H1 (cell line): ENCODE measurements around the gene ANKRD60. TPM values are rescaled to one million over a fixed set of nuclear protein-coding genes. Genes with fewer than 3 reads are reported as not detected.

Experiments used
- CTCF ChIA-PET: fragments of 300-600 bp; sonication (Branson Sonifier 250); formaldehyde crosslinking; loops from one replicate; lab custom pipeline; 2021; ENCODE audit not compliant: partially characterized antibody; lab: Charles Lee
- POLR2A ChIA-PET: fragments of 300-600 bp; sonication (Branson Sonifier 250); formaldehyde crosslinking; loops from one replicate; lab custom pipeline; 2021; ENCODE audit warnings: inconsistent platforms; ENCODE audit not compliant: partially characterized antibody; lab: Charles Lee
- DNase-seq, 2 experiments: peaks; one replicate each; pipeline versions ENCODE4 v3.0.0 to v3.0.0-alpha.2; 2010 to 2022; ENCODE audit warnings: low spot score in 2 of 2, low read depth in 1 of 2, mixed read lengths in 1 of 2
- FAIRE-seq: peaks from 2 replicates; lab custom pipeline; 2011; peaks lifted over from hg19 to GRCh38; lab: Jason Lieb, UNC
- H2AFZ ChIP-seq: 2 replicates; pipeline ENCODE4 v1.8.1; 2012; ENCODE audit warnings: low read length, inconsistent platforms
- H2AK5ac ChIP-seq: 2 replicates; pipeline ENCODE4 v1.6.1; 2013; ENCODE audit warnings: low read depth, low read length
- H2BK120ac ChIP-seq: replicated peaks from 2 replicates; pipeline ENCODE3; 2013; ENCODE audit warnings: low read depth, low read length, inconsistent platforms
- H2BK12ac ChIP-seq: 2 replicates; pipeline ENCODE4 v1.6.1; 2013; ENCODE audit warnings: low read depth, low read length
- H2BK15ac ChIP-seq: 2 replicates; pipeline ENCODE4 v1.6.1; 2013; ENCODE audit warnings: low read length
- H2BK20ac ChIP-seq: 2 replicates; pipeline ENCODE4 v1.6.1; 2013; ENCODE audit warnings: low read length
- H2BK5ac ChIP-seq: 2 replicates; pipeline ENCODE4 v1.6.1; 2013; ENCODE audit warnings: low read depth, low read length
- H3K14ac ChIP-seq: 2 replicates; pipeline ENCODE4 v1.6.1; 2013; ENCODE audit warnings: inconsistent platforms; ENCODE audit not compliant: insufficient read length
- H3K18ac ChIP-seq: 2 replicates; pipeline ENCODE4 v1.6.1; 2013; ENCODE audit warnings: low read length; ENCODE audit errors: extremely low read depth
- H3K23ac ChIP-seq: 2 replicates; pipeline ENCODE4 v1.6.1; 2013; ENCODE audit warnings: inconsistent platforms; ENCODE audit not compliant: insufficient read length
- H3K23me2 ChIP-seq: 2 replicates; pipeline ENCODE4 v1.6.1; 2013; ENCODE audit warnings: low read depth, low read length
- H3K27ac ChIP-seq: 2 replicates; pipeline ENCODE4 v1.6.1; 2011; ENCODE audit warnings: low read depth, low read length, inconsistent platforms
- H3K27me3 ChIP-seq, 4 experiments: replicated peaks in 1 of 4; 1 replicate in 1 of 4; 2 replicates in 3 of 4; pipeline versions ENCODE4 v1.6.1 to v1.8.1; 2011 to 2013; ENCODE audit warnings: low read length in 3 of 4, mild to moderate bottlenecking in 3 of 4, inconsistent platforms in 2 of 4, mixed read lengths in 2 of 4, moderate library complexity in 1 of 4; ENCODE audit not compliant: control insufficient read depth in 3 of 4, insufficient read depth in 3 of 4; ENCODE audit errors: extremely low read depth in 1 of 4
- H3K36me3 ChIP-seq, 4 experiments: 2 replicates each; pipeline versions ENCODE4 v1.6.1 to v1.8.1; 2011 to 2013; ENCODE audit warnings: mild to moderate bottlenecking in 4 of 4, low read length in 3 of 4, moderate library complexity in 2 of 4, control low read depth in 1 of 4, inconsistent platforms in 1 of 4; ENCODE audit not compliant: insufficient read depth in 4 of 4, control insufficient read depth in 2 of 4
- H3K4ac ChIP-seq: replicated peaks from 2 replicates; pipeline ENCODE3; 2013; ENCODE audit warnings: low read length, low read depth, mixed read lengths, inconsistent platforms; ENCODE audit not compliant: insufficient read length
- H3K4me1 ChIP-seq, 4 experiments: replicated peaks in 1 of 4; 1 replicate in 1 of 4; 2 replicates in 3 of 4; pipeline versions ENCODE4 v1.6.1 to v1.8.1; 2011 to 2013; ENCODE audit warnings: low read length in 3 of 4, inconsistent platforms in 2 of 4, mixed read lengths in 1 of 4; ENCODE audit not compliant: insufficient read depth in 4 of 4, control insufficient read depth in 3 of 4
- H3K4me2 ChIP-seq, 2 experiments: 2 replicates each; pipeline versions ENCODE4 v1.6.1 to v1.8.1; 2011 to 2013; ENCODE audit warnings: low read depth in 2 of 2, low read length in 2 of 2, control low read depth in 1 of 2, inconsistent platforms in 1 of 2, mild to moderate bottlenecking in 1 of 2; ENCODE audit not compliant: insufficient read depth in 1 of 2
- H3K4me3 ChIP-seq, 4 experiments: fragments of 200-600, 300-600 bp in 1 of 4; sonication (generic), shearing (Covaris generic), sonication (Bioruptor Twin) in 1 of 4; 2 replicates each; pipeline versions ENCODE4 v1.5.1 to v1.8.1; 2011 to 2016; ENCODE audit warnings: low read length in 4 of 4, low read depth in 3 of 4, control low read depth in 2 of 4, inconsistent platforms in 2 of 4, mild to moderate bottlenecking in 2 of 4, mixed read lengths in 1 of 4, moderate library complexity in 1 of 4; ENCODE audit not compliant: insufficient read depth in 2 of 4; ENCODE audit errors: extremely low read depth in 1 of 4
- H3K56ac ChIP-seq: replicated peaks from 2 replicates; pipeline ENCODE3; 2013; ENCODE audit warnings: low read depth, mild to moderate bottlenecking, mixed read lengths, low read length, inconsistent platforms; ENCODE audit not compliant: insufficient read length
- H3K79me1 ChIP-seq: 2 replicates; pipeline ENCODE4 v1.6.1; 2013; ENCODE audit warnings: low read depth, low read length, control low read depth
- H3K79me2 ChIP-seq, 2 experiments: 2 replicates each; pipeline versions ENCODE4 v1.6.1 to v1.8.1; 2012 to 2013; ENCODE audit warnings: low read length in 2 of 2, mild to moderate bottlenecking in 2 of 2, inconsistent platforms in 1 of 2; ENCODE audit not compliant: insufficient read depth in 2 of 2, control insufficient read depth in 1 of 2
- H3K9ac ChIP-seq, 4 experiments: replicated peaks in 1 of 4; 1 replicate in 1 of 4; 2 replicates in 3 of 4; pipeline versions ENCODE4 v1.6.1 to v1.8.1; 2011 to 2013; ENCODE audit warnings: low read depth in 3 of 4, low read length in 3 of 4, control low read depth in 2 of 4, mild to moderate bottlenecking in 2 of 4, moderate library complexity in 2 of 4, inconsistent platforms in 1 of 4; ENCODE audit errors: extremely low read depth in 1 of 4
- H3K9me3 ChIP-seq, 2 experiments: 2 replicates each; pipeline versions ENCODE4 v1.6.1 to v1.8.1; 2012 to 2013; ENCODE audit warnings: mild to moderate bottlenecking in 2 of 2, moderate library complexity in 2 of 2, control low read depth in 1 of 2, inconsistent platforms in 1 of 2, low read depth in 1 of 2, low read length in 1 of 2, mixed read lengths in 1 of 2; ENCODE audit not compliant: insufficient read depth in 2 of 2
- H4K20me1 ChIP-seq, 2 experiments: replicated peaks in 1 of 2; 2 replicates each; pipeline versions ENCODE3 to v1.8.1; 2011 to 2013; ENCODE audit warnings: inconsistent platforms in 2 of 2, low read length in 2 of 2, mild to moderate bottlenecking in 1 of 2; ENCODE audit not compliant: insufficient read depth in 2 of 2, control insufficient read depth in 1 of 2
- H4K5ac ChIP-seq: 2 replicates; pipeline ENCODE4 v1.6.1; 2013; ENCODE audit warnings: low read length, low read depth, mixed read lengths, inconsistent platforms; ENCODE audit not compliant: insufficient read length
- H4K8ac ChIP-seq: 2 replicates; pipeline ENCODE4 v1.8.0; 2013; ENCODE audit warnings: mild to moderate bottlenecking, moderate library complexity, low read length, inconsistent platforms; ENCODE audit not compliant: insufficient read depth; ENCODE audit errors: extremely low read depth
- H4K91ac ChIP-seq: replicated peaks from 2 replicates; pipeline ENCODE3; 2013; ENCODE audit warnings: low read length, mixed read lengths, inconsistent platforms; ENCODE audit not compliant: insufficient read length
- BCL11A ChIP-seq, 2 experiments: IDR thresholded peaks; one replicate each; pipeline ENCODE4 v1.6.1; 2011; ENCODE audit warnings: low read depth in 2 of 2, low read length in 2 of 2, mild to moderate bottlenecking in 2 of 2
- CHD1 ChIP-seq: IDR thresholded peaks from 2 replicates; pipeline ENCODE4 v1.6.1; 2012; ENCODE audit warnings: low read depth, low read length, improper control_type of control experiment
- MAX ChIP-seq: IDR thresholded peaks from 2 replicates; pipeline ENCODE4 v1.6.1; 2012; ENCODE audit warnings: inconsistent platforms
- POLR2AphosphoS5 ChIP-seq: IDR thresholded peaks from 2 replicates; pipeline ENCODE4 v1.6.1; 2011; ENCODE audit warnings: low read depth, low read length
- RNF2 ChIP-seq: fragments of 200-900, 300-1000 bp; sonication (generic); IDR thresholded peaks from 2 replicates; pipeline ENCODE4 v1.7.1; 2016; ENCODE audit warnings: borderline replicate concordance, low read depth, mild to moderate bottlenecking, antibody characterized with exemption, low read length; ENCODE audit not compliant: poor library complexity, severe bottlenecking; ENCODE audit errors: missing control alignments
- YY1 ChIP-seq: IDR thresholded peaks from 2 replicates; pipeline ENCODE4 v1.6.1; 2011; ENCODE audit warnings: low read depth, mild to moderate bottlenecking, low read length
- WGBS, 2 experiments: shearing (Covaris generic) in 1 of 2; methylation state at CpG; one replicate each; pipeline versions ENCODE4 v1.1.6 to v1.1.7; 2013 to 2015; ENCODE audit warnings: low lambda C conversion rate in 2 of 2, mixed read lengths in 2 of 2, inconsistent platforms in 1 of 2, low coverage in 1 of 2, missing lambda C conversion rate in 1 of 2; ENCODE audit not compliant: insufficient replicate concordance in 2 of 2, insufficient coverage in 1 of 2, insufficient read length in 1 of 2; ENCODE audit errors: extremely low coverage in 1 of 2, missing lambda C conversion rate in 1 of 2; 5-methylcytosine and 5-hydroxymethylcytosine counted together
- polyA plus RNA-seq, 7 experiments: library from polyadenylated mRNA; depleted of rRNA in 3 of 7; stranded (reverse) in 5 of 7; unstranded in 2 of 7; fragments of >200 nt in 5 of 7; fragments of 200-250 nt in 2 of 7; gene quantifications; 1 replicate in 5 of 7; 2 replicates in 1 of 7; 4 replicates in 1 of 7; pipeline versions ENCODE4 v1.2.1 to v1.2.3, GENCODE V29; 2011 to 2013; ENCODE audit warnings: missing spikeins in 2 of 7, mixed read lengths in 2 of 7
- total RNA-seq: library from RNA; stranded (reverse); fragmentation: NEBNext Ultra II Directional; extraction: Animal tissue kit (Norgen Biotek cat#: 25700); gene quantifications from 2 replicates; pipeline ENCODE4 v1.2.1, GENCODE V29; 2021

Gene ANKRD60
- total and polyA plus RNA-seq, 2 of the 8 experiments (the other 6 are each of a cell fraction or from before 2014, with no cell fraction given), result not detected

GRCh38 chr20:58177799-58178198 lies 50.7 kb downstream of the ANKRD60 start:
- no peaks in the 10 kb centered on the region for H3K9me3 ChIP-seq
- H4K5ac ChIP-seq, result no peak overlapping the region
- H4K20me1 ChIP-seq, result no peaks in the 10 kb centered on the region
- H3K23ac ChIP-seq, result no peak overlapping the region
- no peak overlapping the region for H4K91ac ChIP-seq
- H3K79me2 ChIP-seq, result no peaks in the 10 kb centered on the region
- H3K9ac ChIP-seq, result no peak overlapping the region
- no peak overlapping the region for H3K4ac ChIP-seq
- DNase-seq (no peak), FAIRE-seq (no peak)
- no peak overlapping the region for H3K14ac ChIP-seq
- H3K4me2 ChIP-seq, result no peak overlapping the region
- H2BK12ac ChIP-seq, result no peak overlapping the region
- H2AK5ac ChIP-seq, result no peak overlapping the region
- no peak overlapping the region; the same call in 1 of the 2 replicates for H3K18ac ChIP-seq
- H3K23me2 ChIP-seq, result 0 out of 2 replicates have a peak, but pooled peaks cover 2% of the 10 kb centered on the region
- WGBS, 2 experiments, result 92% methylated on average over 10 of the region's 10 CpGs; no CpG with 5 or more reads in 1 of the 2 experiments
- TF ChIP-seq CHD1 (no peak), BCL11A (IDR thresholded peaks at IDR 0.05; ENCODE audit: low read depth in 2 of 2, low read length in 2 of 2) (no peak), YY1 (no peak), POLR2AphosphoS5 (no peak), MAX (no peak), RNF2 (no peak)
- H2BK20ac ChIP-seq, result no peak overlapping the region
- H3K79me1 ChIP-seq, result no peaks in the 10 kb centered on the region
- no peak overlapping the region for H2BK5ac ChIP-seq
- no peak overlapping the region for H3K4me3 ChIP-seq
- H3K27ac ChIP-seq, result no peak overlapping the region
- H3K27me3 ChIP-seq, result peaks cover 2 to 19% (median 14%) of the 10 kb centered on the region in 4 experiments; a peak in 6 of 7 replicates
- H2AFZ ChIP-seq, result no peak overlapping the region
- no peak overlapping the region; the same call in 1 of the 2 replicates for H4K8ac ChIP-seq
- peaks cover 0 to 8% (median 4%) of the 10 kb centered on the region in 4 experiments; a peak in 3 of 7 replicates for H3K4me1 ChIP-seq
- no peak overlapping the region for H2BK15ac ChIP-seq
- ChIA-PET CTCF (interaction anchor here (1.0 to 1.6 kb wide), 3 partner anchors 9 to 90 kb away, joined by 3 to 4 read pairs (median 3); no protein-coding TSS in a partner anchor), POLR2A (no interaction called here)
- H2BK120ac ChIP-seq, result no peak overlapping the region
- H3K56ac ChIP-seq, result no peak overlapping the region
- no peaks in the 10 kb centered on the region for H3K36me3 ChIP-seq
